NB4 (cell line): ENCODE results near the gene ODR4.

Experiments used
- TF ChIP-seq, protein P1 (sequence below): IDR thresholded peaks from one replicate; pipeline ENCODE4 v1.5.1; 2012; ENCODE audit warnings: low read depth, low read length
- TF ChIP-seq, protein P2 (sequence below): IDR thresholded peaks from 2 replicates; pipeline ENCODE4 v1.6.1; 2011; ENCODE audit warnings: low read depth, low read length

DNA sequence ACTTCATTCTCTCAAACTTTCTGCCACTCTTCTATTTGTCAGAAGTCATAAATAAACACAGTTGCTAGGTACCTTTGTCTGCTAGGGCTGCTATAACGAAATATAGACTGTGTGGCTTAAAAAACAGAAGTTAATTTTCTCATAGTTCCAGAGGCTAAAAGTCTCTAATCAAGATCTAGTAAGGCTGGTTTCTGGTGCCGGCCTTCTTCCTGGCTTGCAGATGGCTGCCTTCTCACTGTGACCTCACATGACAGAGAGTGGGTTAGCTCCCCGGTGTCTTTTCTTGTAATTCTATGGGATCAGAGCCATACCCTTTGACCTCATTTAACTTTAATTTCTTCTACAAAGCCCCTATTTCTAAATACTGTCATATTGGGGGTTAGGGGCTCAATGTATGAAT is 79.3 kb downstream of the ODR4 start:
- TF ChIP-seq, protein P1, sequence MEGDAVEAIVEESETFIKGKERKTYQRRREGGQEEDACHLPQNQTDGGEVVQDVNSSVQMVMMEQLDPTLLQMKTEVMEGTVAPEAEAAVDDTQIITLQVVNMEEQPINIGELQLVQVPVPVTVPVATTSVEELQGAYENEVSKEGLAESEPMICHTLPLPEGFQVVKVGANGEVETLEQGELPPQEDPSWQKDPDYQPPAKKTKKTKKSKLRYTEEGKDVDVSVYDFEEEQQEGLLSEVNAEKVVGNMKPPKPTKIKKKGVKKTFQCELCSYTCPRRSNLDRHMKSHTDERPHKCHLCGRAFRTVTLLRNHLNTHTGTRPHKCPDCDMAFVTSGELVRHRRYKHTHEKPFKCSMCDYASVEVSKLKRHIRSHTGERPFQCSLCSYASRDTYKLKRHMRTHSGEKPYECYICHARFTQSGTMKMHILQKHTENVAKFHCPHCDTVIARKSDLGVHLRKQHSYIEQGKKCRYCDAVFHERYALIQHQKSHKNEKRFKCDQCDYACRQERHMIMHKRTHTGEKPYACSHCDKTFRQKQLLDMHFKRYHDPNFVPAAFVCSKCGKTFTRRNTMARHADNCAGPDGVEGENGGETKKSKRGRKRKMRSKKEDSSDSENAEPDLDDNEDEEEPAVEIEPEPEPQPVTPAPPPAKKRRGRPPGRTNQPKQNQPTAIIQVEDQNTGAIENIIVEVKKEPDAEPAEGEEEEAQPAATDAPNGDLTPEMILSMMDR, result no peak
- TF ChIP-seq, protein P2, sequence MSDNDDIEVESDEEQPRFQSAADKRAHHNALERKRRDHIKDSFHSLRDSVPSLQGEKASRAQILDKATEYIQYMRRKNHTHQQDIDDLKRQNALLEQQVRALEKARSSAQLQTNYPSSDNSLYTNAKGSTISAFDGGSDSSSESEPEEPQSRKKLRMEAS, result no peak
